Nucleus accumbens (tissue), 56 donors: ENCODE results near the gene TNNT3.

Source experiments
- DNase-seq, 56 donors: peaks; one replicate each; lab custom pipeline; 2025; lab: John Stamatoyannopoulos, UW

TNNT3 gene

DNA sequence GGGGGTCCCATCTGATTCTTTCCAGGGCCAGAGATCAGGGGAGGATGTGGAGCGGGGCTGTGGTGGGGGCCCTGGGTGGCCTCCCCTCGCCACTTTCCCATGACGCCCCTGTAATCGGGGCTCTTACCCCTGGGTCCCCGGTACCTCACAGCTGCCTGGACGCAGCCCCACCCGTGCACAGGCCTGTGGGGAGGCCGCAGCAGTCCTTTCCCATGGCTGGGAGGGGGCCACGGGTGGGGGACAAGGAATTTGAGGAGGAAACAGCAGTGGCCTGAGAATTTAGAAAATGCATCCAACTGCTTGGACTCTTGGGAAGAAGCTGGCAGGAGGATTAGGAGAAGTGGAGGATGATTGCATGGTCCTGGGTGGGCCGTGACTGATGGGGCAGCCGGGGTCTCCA is 60.1 kb downstream of the TNNT3 start:
- no peak for DNase-seq

DNA sequence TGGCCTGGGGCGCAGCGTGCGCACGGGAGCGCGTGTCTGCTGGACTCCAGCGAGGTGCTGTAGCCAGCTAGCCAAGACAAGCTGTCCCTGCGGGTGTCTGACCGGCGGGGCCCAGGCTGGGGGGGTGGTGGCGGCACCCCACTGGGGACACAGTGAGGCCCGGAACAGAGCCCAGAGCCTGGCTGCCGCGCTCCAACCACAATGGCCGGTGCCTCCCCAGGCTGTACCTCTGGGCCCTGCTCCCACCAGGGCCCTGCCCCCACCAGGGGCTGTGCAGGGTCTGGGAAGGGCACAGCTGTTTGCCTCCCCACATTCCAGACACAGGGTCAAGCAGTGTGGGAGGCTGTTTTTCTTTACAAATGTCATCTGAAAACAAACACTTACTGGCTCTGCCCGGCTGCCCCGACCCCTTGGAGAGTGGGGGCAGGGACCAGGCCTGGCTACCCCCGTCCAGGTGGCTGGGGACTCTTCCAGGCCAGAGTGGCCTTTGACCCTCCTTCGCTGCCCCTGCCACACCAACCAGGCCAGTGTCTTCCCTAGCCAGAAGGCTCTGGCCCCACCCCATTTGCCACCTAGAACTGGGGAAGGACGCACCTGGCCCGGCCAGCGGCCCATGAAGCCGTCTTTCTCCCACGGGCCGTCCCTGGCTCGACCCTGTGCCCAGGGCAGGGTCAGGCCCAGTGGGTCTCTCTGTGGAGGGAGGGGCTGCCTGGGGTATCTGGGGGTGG is 63.5 kb downstream of the TNNT3 start:
- DNase-seq, result no peak

- DNase-seq, result no peak
Observed at GRCh38 chr11:1983601-1983961, 64.1 kb downstream of the TNNT3 start.

DNA sequence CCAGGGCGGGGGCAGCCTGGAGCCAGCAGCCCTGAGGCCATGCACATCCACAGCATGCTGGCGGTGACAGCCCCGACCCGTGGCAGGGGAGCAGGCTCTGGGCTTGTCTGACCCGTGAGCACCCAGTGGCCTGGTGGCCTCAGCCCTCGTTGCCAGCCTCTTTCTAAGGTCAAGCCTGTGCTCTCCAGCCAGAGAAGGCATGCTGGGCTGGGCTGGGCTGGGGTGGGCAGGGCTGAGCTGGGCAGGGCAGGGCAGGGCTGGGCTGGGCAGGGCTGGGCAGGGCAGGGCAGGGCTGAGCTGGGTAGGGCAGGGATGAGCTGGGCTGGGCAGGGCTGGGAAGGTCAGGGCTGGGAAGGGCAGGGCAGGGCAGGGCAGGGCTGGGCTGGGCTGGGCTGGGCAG is 67.5 kb downstream of the TNNT3 start:
- DNase-seq, result no peak

DNA sequence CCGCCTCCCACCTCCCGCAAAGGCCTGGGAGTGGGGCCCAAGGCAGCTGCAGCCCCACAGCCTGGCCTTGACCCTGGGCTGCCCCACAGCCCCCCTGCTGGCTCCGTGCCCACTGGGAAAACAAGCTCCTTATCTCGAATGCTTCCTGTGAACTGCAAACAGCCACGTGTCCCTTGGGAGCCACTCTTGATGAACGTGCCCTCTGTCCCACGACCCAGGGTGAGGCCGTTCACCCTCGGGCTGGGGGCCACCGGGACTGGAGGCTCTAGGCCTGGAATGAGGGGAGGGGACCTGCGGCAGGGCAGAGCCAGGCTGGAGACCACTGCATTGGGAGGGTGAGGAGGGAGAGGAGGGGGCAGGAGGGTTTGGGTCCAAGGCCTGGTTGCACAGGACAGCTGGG is 68.7 kb downstream of the TNNT3 start:
- no peak for DNase-seq
